Adrenal gland (tissue), 12 donors: Measurements from ENCODE around the gene SYT7. TPM values are rescaled to one million over a fixed set of nuclear protein-coding genes. Genes with fewer than 3 reads are reported as not detected.

Source experiments
- DNase-seq, 7 donors: peaks; one replicate each; pipeline ENCODE4 v3.0.0-alpha.2; 2019 to 2020
- H3K27ac ChIP-seq, 5 donors: fragments of 200-600 bp; sonication (generic) in 4 of 5; 1 replicate in 3 of 5; 2 replicates in 2 of 5; pipeline versions ENCODE4 v1.5.1 to v1.8.0; 2016 to 2020; ENCODE audit warnings: mild to moderate bottlenecking in 1 of 5
- H3K27me3 ChIP-seq: fragments of 200-600 bp; 2 replicates; pipeline ENCODE4 v1.8.0; 2021
- H3K36me3 ChIP-seq, 2 donors: fragments of 200-600 bp; replicated peaks in 1 of 2; 1 replicate in 1 of 2; 2 replicates in 1 of 2; pipeline versions ENCODE4 v1.5.1 to v1.8.0; 2018 to 2022
- H3K4me1 ChIP-seq, 2 donors: fragments of 200-600 bp; replicated peaks in 1 of 2; 1 replicate in 1 of 2; 2 replicates in 1 of 2; pipeline versions ENCODE4 v1.5.1 to v1.8.0; 2018 to 2021
- H3K4me3 ChIP-seq, 4 donors: fragments of 200-600 bp; sonication (generic) in 3 of 4; one replicate each; pipeline ENCODE4 v1.5.1; 2016 to 2018
- H3K9me3 ChIP-seq, 3 donors: fragments of 200-600 bp; sonication (generic) in 1 of 3; replicated peaks in 1 of 3; 1 replicate in 2 of 3; 2 replicates in 1 of 3; pipeline versions ENCODE4 v1.5.1 to v1.8.0; 2016 to 2021
- CTCF ChIP-seq, 6 experiments: fragments of 450-650 bp in 4 of 6; fragments of 200-600 bp in 2 of 6; sonication (generic) in 1 of 6; IDR thresholded peaks; 1 replicate in 5 of 6; 2 replicates in 1 of 6; pipeline versions ENCODE4 v1.5.1 to v1.8.0; 2016 to 2021; ENCODE audit warnings: antibody characterized with exemption in 6 of 6, mild to moderate bottlenecking in 2 of 6, moderate library complexity in 1 of 6
- POLR2A ChIP-seq, 2 donors: fragments of 450-650 bp; IDR thresholded peaks; one replicate each; pipeline ENCODE4 v1.6.1; 2017; ENCODE audit warnings: antibody characterized with exemption in 2 of 2, mild to moderate bottlenecking in 2 of 2, moderate library complexity in 1 of 2
- WGBS, 4 donors: extraction: QIAGEN DNeasy Blood & Tissue Kit in 2 of 4; methylation state at CpG; one replicate each; pipeline versions ENCODE4 v1.1.5 to v1.1.7; 2013 to 2017; 5-methylcytosine and 5-hydroxymethylcytosine counted together
- intact Hi-C, 2 donors: fragments of 100-400 bp; cut with DNase I; formaldehyde crosslinking; loops; one replicate each; pipeline versions ENCODE4 v1.14.1 to v1.15.0; 2022 to 2023
- polyA plus RNA-seq, 3 donors: library from polyadenylated mRNA; stranded (reverse); fragments of 200-250 nt in 2 of 3; fragments of 350-450 nt in 1 of 3; fragmentation: Illumina TruSeq in 1 of 3; extraction: RNeasy Lipid Tissue Mini Kit (QIAGEN cat#74804) in 1 of 3; gene quantifications; one replicate each; pipeline ENCODE4 v1.2.3, GENCODE V29; 2013 to 2014
- total RNA-seq, 9 donors: library from RNA; depleted of rRNA in 4 of 9; stranded (reverse); fragments of >200 nt in 4 of 9; fragments of 120-200 nt in 1 of 9; fragmentation: NEBNext Ultra II Directional in 1 of 9; extraction: Animal tissue kit (Norgen Biotek cat#: 25700) in 1 of 9; gene quantifications; one replicate each; pipeline versions ENCODE4 v1.1.0 to v1.2.4, GENCODE V29; 2013 to 2023
- donor health status: healthy with polysubstance abuse.
- donor health status: Bipolar disorder and iron deficiency.
- donor health status: DM: yes; HTN: yes; CAD: no.
- donor health status: DM: no; HTN: no; CAD: no.
- donor health status: DM: no; HTN: no; CAD: no.
- donor health status: DM: yes; HTN: yes; CAD: no.

Gene SYT7
- total and polyA plus RNA-seq, 12 donors, result 0.09 to 6.8 (median 1.3) TPM; not detected in 1

- peaks cover 24% of the 10 kb centered on the region for H3K27me3 ChIP-seq
- intact Hi-C loops, result no loop called here
- H3K27ac ChIP-seq, result peak within 1 kb of the TSS in 1 of 5 donors; percentile 69
- WGBS, 4 donors, result 4 to 16% (median 10%) methylated on average over 13 to 74 of the region's 74 CpGs
- H3K36me3 ChIP-seq, result no peaks in the 10 kb centered on the region
- peak within 1 kb of the TSS in 1 of 4 donors; percentile 18 for H3K4me3 ChIP-seq
- DNase-seq, result peak in 2 of 7 donors; percentile 40 to 72
- no peaks in the 10 kb centered on the region for H3K9me3 ChIP-seq
- peaks cover 8 to 16% of the 10 kb centered on the region in 2 donors for H3K4me1 ChIP-seq
- TF ChIP-seq POLR2A (IDR thresholded peaks at IDR 0.05), result no peak
- no peak for TF ChIP-seq CTCF (IDR thresholded peaks at IDR 0.05)
Measured at GRCh38 chr11:61507962-61508861, 72.7 kb downstream of the SYT7 start, which contains the start of gene LRRC10B. Gene LRRC10B, plus strand, starts transcription at chr11:61508749. Its CDS starts 250 bp downstream, at chr11:61508999.

GRCh38 chr11:61507012-61507768 lies 73.7 kb downstream of the SYT7 start:
- intact Hi-C loops, result no loop called here
- H3K27ac ChIP-seq, result no peak overlapping the region
- no peak for DNase-seq
- H3K9me3 ChIP-seq, result no peaks in the 10 kb centered on the region
- no peaks in the 10 kb centered on the region for H3K36me3 ChIP-seq
- no peak overlapping the region for H3K4me3 ChIP-seq
- TF ChIP-seq POLR2A (IDR thresholded peaks at IDR 0.05) (no peak), CTCF (IDR thresholded peaks at IDR 0.05) (no peak)
- H3K27me3 ChIP-seq, result peaks cover 24% of the 10 kb centered on the region
- H3K4me1 ChIP-seq, result peaks cover 8 to 16% of the 10 kb centered on the region in 2 donors
- 70 to 73% (median 71%) methylated on average over 13 to 14 of the region's 14 CpGs for WGBS, 4 donors

- intact Hi-C loops, result no loop called here
- DNase-seq, result no peak
- Histone ChIP-seq H3K4me1 (peaks cover 8 to 16% of the 10 kb centered on the region in 2 donors), H3K4me3 (no peak overlapping the region), H3K9me3 (no peaks in the 10 kb centered on the region), H3K36me3 (no peaks in the 10 kb centered on the region), H3K27ac (no peak overlapping the region), H3K27me3 (peaks cover 24% of the 10 kb centered on the region)
- 67 to 79% (median 70%) methylated on average over 8 to 10 of the region's 10 CpGs for WGBS, 4 donors
- no peak for TF ChIP-seq CTCF (IDR thresholded peaks at IDR 0.05)
- TF ChIP-seq POLR2A (IDR thresholded peaks at IDR 0.05), result no peak
Measured at GRCh38 chr11:61505640-61506155, 75.2 kb downstream of the SYT7 start.

- no peak overlapping the region for H3K27ac ChIP-seq
- no peak for DNase-seq
- TF ChIP-seq CTCF (IDR thresholded peaks at IDR 0.05) (no peak), POLR2A (IDR thresholded peaks at IDR 0.05) (no peak)
- H3K27me3 ChIP-seq, result peaks cover 18% of the 10 kb centered on the region
- H3K9me3 ChIP-seq, result no peaks in the 10 kb centered on the region
- H3K36me3 ChIP-seq, result no peaks in the 10 kb centered on the region
- intact Hi-C loops, result no loop called here
- 78 to 89% (median 82%) methylated on average over 5 of the region's 5 CpGs for WGBS, 4 donors
- peaks cover 8 to 16% of the 10 kb centered on the region in 2 donors for H3K4me1 ChIP-seq
- no peak overlapping the region for H3K4me3 ChIP-seq
Measured at GRCh38 chr11:61505106-61505505, 75.8 kb downstream of the SYT7 start.
